ENCODE data around the gene BRD9. TPM values are rescaled to one million over a fixed set of nuclear protein-coding genes. Genes with fewer than 3 reads are reported as not detected.
"Not testable (repeated sequence)": the region's sequence is repeated elsewhere in the genome, so short reads cannot be mapped to it uniquely, and the experiment has no call there.

Gene BRD9
- total RNA-seq, 1 donor from 2014 or later: 69.2 TPM

GRCh38 chr5:931570-932145, 39.1 kb upstream of the BRD9 start:
- no peak for TF ChIP-seq CTCF (IDR thresholded peaks at IDR 0.05; ENCODE audit: unreplicated experiment)
- H3K27me3 Mint-ChIP-seq: peaks cover 55% of the 10 kb centered on the region
- H3K36me3 Mint-ChIP-seq (ENCODE audit: insufficient read depth): no peaks in the 10 kb centered on the region
- DNase-seq (ENCODE audit: low spot score, unreplicated experiment): no peak
- H3K4me1 Mint-ChIP-seq (ENCODE audit: low read depth): no peaks in the 10 kb centered on the region
- no peaks in the 10 kb centered on the region for H3K9me3 Mint-ChIP-seq (ENCODE audit: low read depth)
- H3K27ac Mint-ChIP-seq: no peak overlapping the region
- H3K4me3 Mint-ChIP-seq (ENCODE audit: low read depth): no peak overlapping the region

- no peak overlapping the region for H3K4me3 Mint-ChIP-seq (ENCODE audit: low read depth)
- H3K36me3 Mint-ChIP-seq (ENCODE audit: insufficient read depth): no peaks in the 10 kb centered on the region
- TF ChIP-seq CTCF (IDR thresholded peaks at IDR 0.05; ENCODE audit: unreplicated experiment): no peak
- DNase-seq (ENCODE audit: low spot score, unreplicated experiment): no peak
- no peak overlapping the region for H3K27ac Mint-ChIP-seq
- H3K9me3 Mint-ChIP-seq (ENCODE audit: low read depth): no peaks in the 10 kb centered on the region
- H3K27me3 Mint-ChIP-seq: peaks cover 57% of the 10 kb centered on the region
- H3K4me1 Mint-ChIP-seq (ENCODE audit: low read depth): peaks cover 1% of the 10 kb centered on the region
Measured at GRCh38 chr5:930866-931265, 38.3 kb upstream of the BRD9 start.

- H3K36me3 Mint-ChIP-seq (ENCODE audit: insufficient read depth): no peaks in the 10 kb centered on the region
- no peak for TF ChIP-seq CTCF (IDR thresholded peaks at IDR 0.05; ENCODE audit: unreplicated experiment)
- no peaks in the 10 kb centered on the region for H3K9me3 Mint-ChIP-seq (ENCODE audit: low read depth)
- H3K27me3 Mint-ChIP-seq: peaks cover 62% of the 10 kb centered on the region
- no peak overlapping the region for H3K27ac Mint-ChIP-seq
- DNase-seq (ENCODE audit: low spot score, unreplicated experiment): no peak
- no peak overlapping the region for H3K4me3 Mint-ChIP-seq (ENCODE audit: low read depth)
- peaks cover 1% of the 10 kb centered on the region for H3K4me1 Mint-ChIP-seq (ENCODE audit: low read depth)
Measured at GRCh38 chr5:929596-929995, 37.0 kb upstream of the BRD9 start.

- not testable (repeated sequence) for H3K27ac Mint-ChIP-seq; H3K9me3 Mint-ChIP-seq (ENCODE audit: low read depth)
- peaks cover 62% of the 10 kb centered on the region for H3K27me3 Mint-ChIP-seq
Measured at GRCh38 chr5:929182-929581, 36.6 kb upstream of the BRD9 start.

GRCh38 chr5:927172-928015, 34.8 kb upstream of the BRD9 start:
- no peak overlapping the region for H3K27ac Mint-ChIP-seq
- H3K36me3 Mint-ChIP-seq (ENCODE audit: insufficient read depth): no peaks in the 10 kb centered on the region
- peaks cover 1% of the 10 kb centered on the region for H3K4me1 Mint-ChIP-seq (ENCODE audit: low read depth)
- H3K4me3 Mint-ChIP-seq (ENCODE audit: low read depth): no peak overlapping the region
- H3K9me3 Mint-ChIP-seq (ENCODE audit: low read depth): no peaks in the 10 kb centered on the region
- no peak for DNase-seq (ENCODE audit: low spot score, unreplicated experiment)
- TF ChIP-seq CTCF (IDR thresholded peaks at IDR 0.05; ENCODE audit: unreplicated experiment): no peak
- H3K27me3 Mint-ChIP-seq: peaks cover 66% of the 10 kb centered on the region

More at GRCh38 chr5:929182-929581, 36.6 kb upstream of the BRD9 start:
- not testable (repeated sequence) for DNase-seq (ENCODE audit: low spot score, unreplicated experiment); H3K4me3 Mint-ChIP-seq (ENCODE audit: low read depth); H3K4me1 Mint-ChIP-seq (ENCODE audit: low read depth); H3K36me3 Mint-ChIP-seq (ENCODE audit: insufficient read depth)
